GM04503 (cell line): ENCODE results near the gene RASL11B.

Experiments
- DNase-seq: peaks from one replicate; pipeline ENCODE4 v3.0.0-alpha.2; 2012; ENCODE audit warnings: low read depth

Gene RASL11B

GRCh38 chr4:52874948-52875347 lies 12.8 kb downstream of the RASL11B start:
- DNase-seq, result no peak

GRCh38 chr4:52876069-52876468 lies 14.0 kb downstream of the RASL11B start:
- no peak for DNase-seq

- DNase-seq, result no peak
Measured at GRCh38 chr4:52877036-52877435, 14.9 kb downstream of the RASL11B start.

- no peak for DNase-seq
Measured at GRCh38 chr4:52877694-52878093, 15.6 kb downstream of the RASL11B start.

- DNase-seq, result no peak
Measured at GRCh38 chr4:52879471-52879870, 17.4 kb downstream of the RASL11B start.

- DNase-seq, result no peak
Measured at GRCh38 chr4:52880994-52881393, 18.9 kb downstream of the RASL11B start.

GRCh38 chr4:52883183-52883621 lies 21.1 kb downstream of the RASL11B start:
- no peak for DNase-seq

- DNase-seq, result no peak
Measured at GRCh38 chr4:52883707-52884669, 21.9 kb downstream of the RASL11B start.

GRCh38 chr4:52884994-52885393 lies 22.9 kb downstream of the RASL11B start:
- DNase-seq, result no peak

GRCh38 chr4:52889354-52889753 lies 27.2 kb downstream of the RASL11B start:
- no peak for DNase-seq

GRCh38 chr4:52889778-52890520 lies 27.8 kb downstream of the RASL11B start:
- no peak for DNase-seq

GRCh38 chr4:52890521-52890791 lies 28.3 kb downstream of the RASL11B start:
- no peak for DNase-seq

GRCh38 chr4:52891743-52892142 lies 29.6 kb downstream of the RASL11B start:
- no peak for DNase-seq

- DNase-seq, result no peak
Measured at GRCh38 chr4:52892880-52893279, 30.8 kb downstream of the RASL11B start.

GRCh38 chr4:52894443-52894842 lies 32.3 kb downstream of the RASL11B start:
- DNase-seq, result no peak

- DNase-seq, result no peak
Measured at GRCh38 chr4:52903273-52903672, 41.2 kb downstream of the RASL11B start.

- DNase-seq, result no peak
Measured at GRCh38 chr4:52904421-52904820, 42.3 kb downstream of the RASL11B start.

- no peak for DNase-seq
Measured at GRCh38 chr4:52907510-52907909, 45.4 kb downstream of the RASL11B start.

- DNase-seq, result no peak
Measured at GRCh38 chr4:52910115-52910514, 48.0 kb downstream of the RASL11B start.

GRCh38 chr4:52911684-52912294 lies 49.7 kb downstream of the RASL11B start:
- DNase-seq, result no peak

- DNase-seq, result peak; percentile 56
Measured at GRCh38 chr4:52912608-52913007, 50.5 kb downstream of the RASL11B start.

GRCh38 chr4:52914051-52914605 lies 52.0 kb downstream of the RASL11B start:
- DNase-seq, result peak; percentile 54

GRCh38 chr4:52915191-52915590 lies 53.1 kb downstream of the RASL11B start:
- no peak for DNase-seq
